NK-92 (cell line): ENCODE results near the gene MBNL1.

Experiments used
- DNase-seq: peaks from one replicate; lab custom pipeline; 2025; ENCODE audit not compliant: unreplicated experiment; lab: John Stamatoyannopoulos, UW

MBNL1 gene

DNA sequence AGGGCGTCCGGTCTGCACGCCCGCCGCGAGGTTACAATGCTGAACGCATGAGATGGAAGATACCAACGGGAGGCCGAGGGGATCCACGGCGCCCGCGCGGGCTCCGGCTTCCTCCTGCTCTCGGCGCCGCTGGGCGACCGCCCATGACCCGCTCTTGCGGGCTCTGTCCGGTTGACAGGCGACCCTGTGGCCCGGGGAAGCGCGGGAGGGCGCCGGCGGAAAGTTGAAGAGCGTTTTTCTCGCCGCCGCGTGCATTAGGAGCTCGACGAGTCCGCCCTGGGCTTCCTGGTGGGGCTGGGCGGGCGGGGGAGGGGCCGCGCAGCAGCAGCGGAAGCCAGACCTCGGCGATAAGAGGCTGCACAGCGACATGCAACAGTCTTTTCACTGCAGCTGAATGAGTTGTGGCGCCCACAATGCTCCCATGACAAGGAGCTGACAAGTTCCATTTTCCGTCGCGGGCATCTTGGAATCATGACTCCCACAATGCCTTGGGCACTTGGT, at the start of gene MBNL1:
TSS of gene MBNL1 (plus strand) at position 375 of the 501 bp plus-strand sequence. CDS start 31,265 bp downstream, outside the sequence.
- DNase-seq, result peak; percentile 24

DNA sequence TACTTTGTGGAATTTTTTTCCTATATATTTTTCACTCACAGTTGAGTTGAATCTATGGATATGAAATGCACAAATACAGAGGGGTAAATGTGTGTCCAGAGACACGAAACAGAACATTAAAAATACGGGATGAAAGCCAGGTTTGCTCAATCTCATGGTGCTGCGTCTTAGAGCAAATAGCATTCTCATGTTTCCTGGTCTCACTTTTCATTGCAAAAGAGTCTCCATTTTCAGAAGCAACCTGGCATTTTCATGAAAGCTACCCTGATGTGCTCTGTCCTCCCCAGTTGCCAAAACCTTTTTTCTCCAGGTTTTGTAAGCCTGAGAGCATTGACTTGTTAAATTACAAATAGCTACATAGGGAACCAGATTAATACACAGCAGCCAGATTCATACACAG, 49.5 kb upstream of the MBNL1 start:
- no peak for DNase-seq

DNA sequence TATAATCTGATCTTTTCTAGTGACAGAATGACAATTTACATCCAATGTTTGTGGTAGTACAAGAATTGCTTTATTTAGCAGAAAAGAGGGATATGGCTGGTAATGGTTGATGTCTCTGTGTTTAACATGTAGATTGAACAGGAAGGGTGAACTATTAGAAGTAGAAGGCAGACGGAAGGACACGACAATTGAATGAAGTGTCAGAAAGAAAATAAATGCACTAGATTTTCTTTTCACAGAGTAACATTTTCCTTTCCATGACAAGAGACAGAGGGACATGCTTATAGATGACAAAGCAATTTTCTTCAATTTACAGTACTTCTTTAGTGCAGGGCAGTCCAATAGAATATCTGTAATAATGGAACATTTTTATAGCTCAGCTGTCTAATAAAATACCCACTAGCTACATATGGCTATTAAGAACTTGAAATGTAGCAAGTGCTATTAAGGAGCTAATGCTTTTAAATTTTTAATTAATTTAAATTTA, 48.9 kb upstream of the MBNL1 start:
- DNase-seq, result no peak

GRCh38 chr3:152222327-152222726, 46.4 kb upstream of the MBNL1 start:
- DNase-seq, result no peak

DNA sequence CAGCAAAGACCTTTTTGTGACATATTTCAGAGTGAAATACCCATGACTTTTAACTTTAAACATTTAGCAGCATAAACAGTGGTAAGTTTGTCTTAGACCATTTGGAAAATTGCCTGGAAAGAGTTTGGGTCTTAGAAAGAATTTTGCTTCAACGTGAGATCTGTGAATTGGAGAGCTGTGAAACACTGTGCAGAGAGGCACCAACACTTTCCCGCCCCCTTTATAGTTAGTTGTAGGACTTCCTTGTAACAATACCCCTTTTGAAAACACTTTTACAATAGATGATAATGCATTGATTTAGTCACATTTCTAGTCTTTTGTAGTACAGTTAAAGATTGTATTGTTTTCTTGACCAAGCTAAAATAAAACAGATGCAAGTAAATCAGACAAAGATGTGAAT, 43.5 kb upstream of the MBNL1 start:
- no peak for DNase-seq

- DNase-seq, result no peak
These were observed 42.6 kb upstream of the MBNL1 start for GRCh38 chr3:152226176-152226575.

DNA sequence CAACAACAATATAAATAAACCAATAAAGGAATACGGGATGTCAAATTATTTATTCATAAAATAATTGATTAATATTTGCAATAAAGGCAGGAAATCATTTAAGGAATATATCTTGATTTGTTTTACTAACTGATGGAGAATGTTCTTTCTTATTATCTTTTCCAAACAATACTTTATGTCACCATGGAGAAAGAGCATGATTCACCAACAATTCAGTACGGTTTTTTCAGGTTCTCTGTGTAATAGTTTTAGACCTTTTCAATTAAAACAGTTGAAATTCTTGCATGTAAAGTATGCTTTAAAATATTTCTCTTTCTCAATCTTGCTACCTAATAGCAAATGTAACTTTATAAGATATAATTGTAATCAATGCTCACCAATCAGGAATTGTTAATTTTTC, 41.7 kb upstream of the MBNL1 start:
- no peak for DNase-seq

DNA sequence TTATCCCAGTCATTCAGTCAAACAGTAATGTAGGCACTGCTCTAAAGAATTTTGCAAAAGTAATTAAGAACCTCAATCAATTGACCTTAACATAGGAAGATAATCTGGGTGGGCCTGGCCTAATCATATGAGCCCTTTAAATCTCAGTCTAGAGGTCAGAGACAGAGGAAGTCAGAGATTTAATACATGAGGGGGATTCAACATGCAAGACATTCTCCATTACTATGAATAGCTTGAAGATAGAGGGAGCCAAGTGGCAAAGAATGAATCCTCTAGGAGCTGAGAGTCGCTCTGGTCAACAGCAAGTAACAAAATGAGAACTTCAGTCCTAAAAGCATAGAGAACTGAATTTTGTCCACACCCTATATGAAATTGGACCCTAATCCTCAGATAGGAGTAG, 39.0 kb upstream of the MBNL1 start:
- DNase-seq, result no peak

- no peak for DNase-seq
These were observed 38.4 kb upstream of the MBNL1 start for GRCh38 chr3:152230370-152230769.

- DNase-seq, result no peak
These were observed 36.7 kb upstream of the MBNL1 start for GRCh38 chr3:152232001-152232400.

DNA sequence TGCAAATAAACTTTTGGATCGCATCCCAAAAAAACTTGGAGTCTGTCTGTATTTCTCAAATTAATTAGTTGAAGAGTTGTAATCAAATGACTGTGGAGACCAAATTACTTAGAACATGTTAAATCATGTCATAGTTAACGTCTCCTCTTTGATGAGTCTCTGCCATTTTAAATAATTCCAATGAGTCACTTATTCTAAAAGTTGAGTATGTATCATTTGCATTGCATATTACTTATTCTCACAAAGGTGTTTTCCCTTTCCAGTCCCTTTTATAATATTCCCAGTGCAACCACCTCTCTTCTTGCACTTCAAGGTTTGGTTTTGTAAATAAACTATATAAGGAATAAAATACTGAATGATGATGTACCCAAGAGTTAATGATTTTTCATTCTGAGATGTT, 36.0 kb upstream of the MBNL1 start:
- DNase-seq, result no peak

- no peak for DNase-seq
These were observed 33.9 kb upstream of the MBNL1 start for GRCh38 chr3:152234657-152235375.

DNA sequence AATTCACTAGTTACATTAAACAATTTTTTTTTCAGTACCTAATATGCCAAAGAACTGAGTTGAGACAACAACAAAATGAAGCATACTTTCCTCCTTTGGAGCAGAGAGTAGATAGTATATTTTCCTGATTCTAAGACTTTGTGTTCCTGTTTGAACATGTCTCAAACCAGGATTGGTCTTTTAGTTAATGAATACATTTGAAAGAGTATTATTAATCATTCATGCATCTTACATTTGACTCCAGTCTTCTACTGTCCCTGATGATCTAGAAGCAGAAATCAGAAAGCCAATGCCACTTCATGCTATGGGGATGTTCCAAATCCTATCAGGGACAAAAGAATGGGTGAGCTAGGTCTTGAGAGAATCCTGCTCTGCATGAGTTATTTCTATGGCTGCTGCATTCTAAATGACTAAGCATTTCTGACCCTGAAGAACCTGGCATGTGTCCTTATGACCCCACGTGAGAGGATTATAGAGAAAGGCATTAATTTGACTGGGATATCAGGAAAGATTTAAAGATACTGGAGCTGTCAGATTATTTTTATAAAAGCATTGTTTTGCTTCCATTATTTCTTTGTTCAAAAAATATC, 32.9 kb upstream of the MBNL1 start:
- no peak for DNase-seq

DNA sequence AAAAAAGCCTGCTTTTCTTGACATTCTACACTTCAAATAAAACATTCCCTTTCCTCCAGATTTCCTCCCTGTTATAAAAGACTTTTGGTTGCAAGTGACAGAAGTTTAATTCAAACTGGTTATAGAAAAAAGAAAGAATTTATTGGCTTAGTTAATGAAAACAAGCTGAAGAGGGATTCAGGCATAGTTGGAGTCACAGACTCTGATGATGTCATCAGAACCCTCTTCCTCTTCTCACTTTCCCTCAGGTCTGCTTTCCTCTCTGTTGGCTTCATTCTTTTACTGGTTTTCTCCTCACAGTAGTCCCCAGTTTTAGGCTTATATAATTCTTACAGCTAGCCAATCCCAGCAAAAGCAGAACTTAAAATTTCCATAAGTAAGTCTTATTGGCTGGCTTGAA, 32.0 kb upstream of the MBNL1 start:
- no peak for DNase-seq

- DNase-seq, result no peak
These were observed 27.3 kb upstream of the MBNL1 start for GRCh38 chr3:152241142-152242017.

DNA sequence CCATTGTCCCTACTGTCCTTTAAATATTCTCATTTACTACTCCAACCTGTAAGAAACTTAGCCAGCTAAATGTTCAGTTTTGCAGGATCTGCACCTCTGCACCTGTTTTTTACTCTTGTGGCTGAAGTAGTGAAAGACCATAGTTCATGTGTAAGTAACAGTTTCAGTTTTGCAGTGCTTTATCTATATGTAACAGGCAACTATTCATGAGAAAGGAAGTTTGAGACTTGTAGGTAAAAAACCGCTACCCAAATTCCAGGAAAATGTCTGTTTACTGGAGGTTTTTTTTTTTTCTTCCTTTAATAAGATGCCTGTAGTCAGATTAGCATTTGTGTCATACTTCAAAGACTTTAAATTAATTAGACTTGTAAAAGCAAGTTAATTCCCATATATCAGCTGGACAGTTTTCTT, 25.4 kb upstream of the MBNL1 start:
- no peak for DNase-seq

- no peak for DNase-seq
These were observed 24.8 kb upstream of the MBNL1 start for GRCh38 chr3:152243721-152244516.

GRCh38 chr3:152244517-152244888, 24.2 kb upstream of the MBNL1 start:
- DNase-seq, result no peak

- DNase-seq, result no peak
These were observed 23.1 kb upstream of the MBNL1 start for GRCh38 chr3:152245498-152246170.

GRCh38 chr3:152251916-152252315, 16.8 kb upstream of the MBNL1 start:
- no peak for DNase-seq
